SU-DHL-6 (cell line): ENCODE data around the gene SLC29A2.

Experiments used
- H2AFZ ChIP-seq: fragments of 200-600 bp; sonication (generic); 2 replicates; pipeline ENCODE4 v1.6.1; 2014; ENCODE audit warnings: low read depth, mild to moderate bottlenecking, moderate library complexity, mixed read lengths, antibody characterized with exemption, low read length; ENCODE audit not compliant: severe bottlenecking
- H3F3A ChIP-seq: fragments of 200-600 bp; shearing (Covaris generic); 2 replicates; pipeline ENCODE4 v1.6.0; 2016; ENCODE audit warnings: antibody characterized with exemption, mild to moderate bottlenecking; ENCODE audit not compliant: insufficient read depth
- H3K27ac ChIP-seq: fragments of 200-600 bp; sonication (generic); 2 replicates; pipeline ENCODE4 v1.5.1; 2016; ENCODE audit warnings: low read depth, mild to moderate bottlenecking, low read length, moderate library complexity, mixed read lengths
- H3K27me3 ChIP-seq: fragments of 200-600 bp; sonication (generic), shearing (Covaris generic); 2 replicates; pipeline ENCODE4 v1.6.0; 2014; ENCODE audit warnings: mild to moderate bottlenecking, low read length
- H3K36me3 ChIP-seq: fragments of 200-600 bp; sonication (generic); 2 replicates; pipeline ENCODE4 v1.6.1; 2014; ENCODE audit warnings: mild to moderate bottlenecking, low read length, mixed read lengths
- H3K4me2 ChIP-seq: fragments of 300-600, 200-600 bp; shearing (Covaris generic), sonication (generic); 2 replicates; pipeline ENCODE4 v1.6.0; 2014; ENCODE audit warnings: low read length, low read depth, mild to moderate bottlenecking; ENCODE audit not compliant: poor library complexity, severe bottlenecking
- H3K4me3 ChIP-seq: fragments of 200-600 bp; sonication (generic); 2 replicates; pipeline ENCODE4 v1.5.1; 2014; ENCODE audit warnings: antibody characterized with exemption, low read length, mild to moderate bottlenecking, mixed read lengths; ENCODE audit not compliant: insufficient read depth, poor library complexity, severe bottlenecking
- H3K79me2 ChIP-seq: fragments of 200-600 bp; sonication (generic); 2 replicates; pipeline ENCODE4 v1.6.1; 2014; ENCODE audit warnings: mild to moderate bottlenecking, low read length, moderate library complexity; ENCODE audit not compliant: insufficient read depth
- H3K9ac ChIP-seq: fragments of 200-600 bp; sonication (generic); 2 replicates; pipeline ENCODE4 v1.7.0; 2014; ENCODE audit warnings: mild to moderate bottlenecking, low read length
- H3K9me2 ChIP-seq: fragments of 200-600 bp; sonication (generic); replicated peaks from 2 replicates; pipeline ENCODE4 v1.6.1; 2014; ENCODE audit warnings: low read length; ENCODE audit not compliant: insufficient read depth
- H3K9me3 ChIP-seq: fragments of 200-600 bp; sonication (generic); 2 replicates; pipeline ENCODE4 v1.6.1; 2014; ENCODE audit warnings: low read length, mixed read lengths; ENCODE audit not compliant: insufficient read depth
- H4K20me1 ChIP-seq: fragments of 200-600 bp; sonication (generic); 2 replicates; pipeline ENCODE4 v1.6.1; 2014; ENCODE audit warnings: low read depth, mild to moderate bottlenecking, antibody characterized with exemption, low read length, moderate library complexity, mixed read lengths
- CTCF ChIP-seq: fragments of 200-600 bp; sonication (generic); IDR thresholded peaks from one replicate; pipeline ENCODE4 v1.5.1; 2017; ENCODE audit warnings: antibody characterized with exemption, mild to moderate bottlenecking, low read length, moderate library complexity; ENCODE audit not compliant: insufficient read depth, poor library complexity, severe bottlenecking
- EZH2phosphoT487 ChIP-seq: fragments of 200-600 bp; sonication (generic), shearing (Covaris generic); conservative IDR thresholded peaks from 2 replicates; pipeline ENCODE4 v1.6.1; 2018; ENCODE audit warnings: mild to moderate bottlenecking, antibody characterized with exemption, low read length, moderate library complexity, mixed read lengths

SLC29A2 gene

GRCh38 chr11:66332371-66333219 is 39.0 kb downstream of the SLC29A2 start:
- Histone ChIP-seq H3K27ac (no peak overlapping the region), H3K4me2 (no peak overlapping the region), H3K9ac (no peak overlapping the region), H3K9me2 (no peaks in the 10 kb centered on the region), H3K27me3 (no peaks in the 10 kb centered on the region), H3K36me3 (no peaks in the 10 kb centered on the region), H3F3A (no peaks in the 10 kb centered on the region), H3K79me2 (no peaks in the 10 kb centered on the region), H3K9me3 (no peaks in the 10 kb centered on the region), H4K20me1 (no peaks in the 10 kb centered on the region), H2AFZ (no peak overlapping the region), H3K4me3 (no peak overlapping the region)
- no peak for TF ChIP-seq EZH2phosphoT487
- TF ChIP-seq CTCF = no peak

DNA sequence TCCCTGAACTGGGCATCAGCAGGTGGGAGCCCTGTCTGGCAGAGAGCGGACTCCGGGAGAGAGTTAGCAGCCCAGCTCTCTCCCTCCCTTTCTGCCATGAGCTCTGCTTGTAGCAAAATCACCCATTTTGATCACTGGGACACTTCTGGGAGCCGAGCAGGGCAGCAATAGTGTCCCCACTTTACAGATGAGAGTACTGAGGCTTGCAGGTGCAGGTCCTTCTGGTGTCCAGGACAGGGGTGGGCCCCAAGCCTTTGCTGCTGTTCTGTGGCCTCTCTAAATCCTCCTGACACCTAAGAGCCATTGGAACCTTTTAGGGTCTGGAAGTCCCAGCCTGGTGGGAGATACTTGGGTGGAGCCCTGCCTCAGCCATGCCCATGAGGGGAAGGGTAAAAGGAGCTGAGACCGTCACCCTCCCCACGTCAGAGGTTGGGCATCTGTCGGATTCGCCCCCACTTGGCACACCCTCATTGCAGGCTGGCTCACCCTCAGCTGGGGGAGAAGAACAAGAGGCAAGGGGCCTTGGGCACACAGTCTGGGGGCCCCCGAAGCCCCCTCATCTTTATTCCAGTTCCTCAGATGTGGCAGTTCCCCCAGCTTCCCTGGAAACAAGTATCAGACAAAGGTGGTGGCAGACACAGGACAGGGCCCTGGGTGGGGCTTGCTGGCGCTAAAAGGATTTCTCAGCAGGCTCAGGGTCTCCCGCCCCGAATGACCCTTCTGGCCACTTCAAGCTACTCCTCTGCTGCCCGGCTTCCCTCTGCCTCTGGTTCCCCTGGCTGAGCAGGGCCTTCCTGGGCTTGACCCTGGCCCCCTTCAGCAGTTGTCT is 39.8 kb downstream of the SLC29A2 start:
- Histone ChIP-seq H3K27ac (no peak overlapping the region), H3F3A (no peaks in the 10 kb centered on the region), H3K4me3 (no peak overlapping the region), H2AFZ (no peak overlapping the region), H3K79me2 (no peaks in the 10 kb centered on the region), H3K4me2 (no peak overlapping the region), H3K36me3 (no peaks in the 10 kb centered on the region), H3K9me2 (no peaks in the 10 kb centered on the region), H3K9me3 (no peaks in the 10 kb centered on the region), H3K9ac (no peak overlapping the region), H4K20me1 (no peaks in the 10 kb centered on the region), H3K27me3 (no peaks in the 10 kb centered on the region)
- TF ChIP-seq CTCF (no peak), EZH2phosphoT487 (no peak)

- H3K36me3 ChIP-seq = no peaks in the 10 kb centered on the region
- H3K27me3 ChIP-seq = no peaks in the 10 kb centered on the region
- H4K20me1 ChIP-seq = no peaks in the 10 kb centered on the region
- H3F3A ChIP-seq = no peaks in the 10 kb centered on the region
- no peak overlapping the region for H2AFZ ChIP-seq
- no peak overlapping the region for H3K4me3 ChIP-seq
- H3K4me2 ChIP-seq = no peak overlapping the region
- no peak overlapping the region for H3K9ac ChIP-seq
- H3K9me2 ChIP-seq = no peaks in the 10 kb centered on the region
- no peaks in the 10 kb centered on the region for H3K79me2 ChIP-seq
- H3K27ac ChIP-seq = no peak overlapping the region
- H3K9me3 ChIP-seq = no peaks in the 10 kb centered on the region
- no peak for TF ChIP-seq EZH2phosphoT487
- no peak for TF ChIP-seq CTCF
These were observed 40.6 kb downstream of the SLC29A2 start for GRCh38 chr11:66330931-66331330.
